HepG2 (cell line): ENCODE data around the gene NFATC4. TPM values are rescaled to one million over a fixed set of nuclear protein-coding genes. Genes with fewer than 3 reads are reported as not detected.
A peak's percentile ranks its signal among the peaks of the same experiment; 100 is the strongest.

Experiments
- ATAC-seq: fragments of 200-7000 bp; cut with Tn5 transposase; 3 replicates; pipeline ENCODE4 v1.9.1; 2020; ENCODE audit warnings: mild to moderate bottlenecking, moderate library complexity
- BruUV-seq: library from RNA; stranded (reverse); fragments of 400-500 nt; replicated peaks from 2 replicates; lab custom pipeline; 2021; lab: Mats Ljungman, UMichigan
- CTCF ChIA-PET: fragments of 300-600 bp; formaldehyde crosslinking; extraction: SDS; loops from one replicate; lab custom pipeline; 2021; ENCODE audit warnings: low total read pairs, inconsistent platforms, low intra/inter-chr PET ratio; lab: Yijun Ruan, JAX
- POLR2A ChIA-PET: fragments of 350-600 bp; sonication (Branson Sonifier 250); formaldehyde crosslinking; loops from one replicate; lab custom pipeline; 2020; ENCODE audit warnings: antibody characterized with exemption, inconsistent platforms; lab: Yijun Ruan, JAX
- DNase-seq: peaks from one replicate; pipeline ENCODE4 v3.0.0-alpha.2; 2015; ENCODE audit warnings: low spot score
- FAIRE-seq: peaks from 3 replicates; lab custom pipeline; 2011; peaks lifted over from hg19 to GRCh38; lab: Jason Lieb, UNC
- H2AFZ ChIP-seq: one replicate; pipeline ENCODE4 v1.6.1; 2011; ENCODE audit warnings: low read length, inconsistent platforms
- H3K27ac ChIP-seq: fragments of 300-600 bp; 3 replicates; pipeline ENCODE4 v1.8.0; 2011; ENCODE audit warnings: mixed run types, mild to moderate bottlenecking, mixed read lengths, low read length, inconsistent platforms; ENCODE audit not compliant: insufficient read depth; ENCODE audit errors: extremely low read length
- H3K27me3 ChIP-seq, 2 experiments: fragments of 200-600 bp in 1 of 2; 2 replicates in 1 of 2; 3 replicates in 1 of 2; pipeline versions ENCODE4 v1.6.0 to v1.8.0; 2011; ENCODE audit warnings: low read length in 2 of 2, mild to moderate bottlenecking in 2 of 2, moderate library complexity in 2 of 2, inconsistent platforms in 1 of 2; ENCODE audit not compliant: insufficient read depth in 2 of 2, control insufficient read depth in 1 of 2
- H3K36me3 ChIP-seq, 2 experiments: fragments of 200-600 bp in 1 of 2; replicated peaks in 1 of 2; 2 replicates in 1 of 2; 3 replicates in 1 of 2; pipeline versions ENCODE4 v1.5.1 to v1.8.0; 2011; ENCODE audit warnings: low read length in 2 of 2, inconsistent platforms in 1 of 2; ENCODE audit not compliant: insufficient read depth in 2 of 2, control insufficient read depth in 1 of 2
- H3K4me1 ChIP-seq: 2 replicates; pipeline ENCODE4 v1.5.1; 2012; ENCODE audit warnings: low read length, inconsistent platforms; ENCODE audit not compliant: insufficient read depth
- H3K4me2 ChIP-seq: 2 replicates; pipeline ENCODE4 v1.6.0; 2011; ENCODE audit warnings: low read depth, low read length, inconsistent platforms
- H3K4me3 ChIP-seq, 3 experiments: fragments of 200-600 bp in 1 of 3; sonication (generic), shearing (Covaris generic) in 1 of 3; replicated peaks in 1 of 3; 2 replicates each; pipeline ENCODE4 v1.5.1; 2011 to 2016; ENCODE audit warnings: low read length in 3 of 3, inconsistent platforms in 2 of 3, low read depth in 2 of 3, mild to moderate bottlenecking in 2 of 3, control low read depth in 1 of 3, mixed read lengths in 1 of 3; ENCODE audit not compliant: insufficient read depth in 1 of 3
- H3K79me2 ChIP-seq: one replicate; pipeline ENCODE4 v1.6.1; 2011; ENCODE audit warnings: low read length, inconsistent platforms; ENCODE audit not compliant: insufficient read depth
- H3K9ac ChIP-seq: 2 replicates; pipeline ENCODE4 v1.6.0; 2011; ENCODE audit warnings: mild to moderate bottlenecking, low read depth, low read length, inconsistent platforms; ENCODE audit not compliant: insufficient read depth
- H3K9me3 ChIP-seq: 2 replicates; pipeline ENCODE4 v1.5.1; 2012; ENCODE audit warnings: mild to moderate bottlenecking, low read length
- H4K20me1 ChIP-seq: 2 replicates; pipeline ENCODE4 v1.6.0; 2011; ENCODE audit warnings: inconsistent platforms, mild to moderate bottlenecking, low read length, moderate library complexity; ENCODE audit not compliant: insufficient read depth
- BCL6 ChIP-seq: IDR thresholded peaks from 2 replicates; pipeline ENCODE4 v1.6.1; 2016; ENCODE audit warnings: missing genetic modification reagents, missing compliant biosample characterization
- CERS6 ChIP-seq: sonication (generic); formaldehyde crosslinking; IDR thresholded peaks from 2 replicates; pipeline ENCODE4 v1.5.0; 2020; ENCODE audit warnings: missing genetic modification reagents
- MTA1 ChIP-seq: sonication (generic); formaldehyde crosslinking; IDR thresholded peaks from 2 replicates; pipeline ENCODE4 v1.4.0; 2020; ENCODE audit warnings: missing genetic modification reagents, mild to moderate bottlenecking, borderline replicate concordance
- SP140L ChIP-seq: sonication (generic); formaldehyde crosslinking; IDR thresholded peaks from 2 replicates; pipeline ENCODE4 v1.4.0; 2020; ENCODE audit warnings: missing genetic modification reagents, borderline replicate concordance
- STAG1 ChIP-seq: sonication (generic); formaldehyde crosslinking; IDR thresholded peaks from 2 replicates; pipeline ENCODE4 v1.4.0; 2020; ENCODE audit warnings: missing genetic modification reagents
- ZC3H13 ChIP-seq: sonication (generic); formaldehyde crosslinking; IDR thresholded peaks from 2 replicates; pipeline ENCODE4 v1.8.1; 2023; ENCODE audit warnings: mild to moderate bottlenecking, missing genetic modification reagents, moderate library complexity
- ZNF225 ChIP-seq: sonication (generic); formaldehyde crosslinking; IDR thresholded peaks from 2 replicates; pipeline ENCODE4 v1.4.0; 2020; ENCODE audit warnings: mild to moderate bottlenecking, missing genetic modification reagents
- ZNF263 ChIP-seq: sonication (generic); formaldehyde crosslinking; IDR thresholded peaks from 2 replicates; pipeline ENCODE4 v1.4.0; 2020; ENCODE audit warnings: missing genetic modification reagents
- ZNF780A ChIP-seq: sonication (generic); formaldehyde crosslinking; IDR thresholded peaks from 2 replicates; pipeline ENCODE4 v1.8.0; 2022; ENCODE audit warnings: mild to moderate bottlenecking, missing genetic modification reagents, moderate library complexity
- ZNF883 ChIP-seq: sonication (generic); formaldehyde crosslinking; IDR thresholded peaks from 2 replicates; pipeline ENCODE4 v1.5.1; 2020; ENCODE audit warnings: mild to moderate bottlenecking, missing genetic modification reagents; ENCODE audit errors: not compliant biosample characterization
- ZXDC ChIP-seq: sonication (generic); formaldehyde crosslinking; IDR thresholded peaks from 2 replicates; pipeline ENCODE4 v1.5.0; 2020; ENCODE audit warnings: mild to moderate bottlenecking, missing genetic modification reagents
- WGBS: methylation state at CpG from one replicate; pipeline ENCODE4 v1.1.6; 2017; ENCODE audit warnings: low lambda C conversion rate; 5-methylcytosine and 5-hydroxymethylcytosine counted together
- in situ Hi-C: cut with HindIII; loops from 2 replicates; pipeline ENCODE4 v1.10.0; 2017; ENCODE audit warnings: low pct_unique_long_range_greater_than_20kb; ENCODE audit not compliant: extremely low pct_ligation_motif_present
- intact Hi-C: fragments of 100-400 bp; cut with micrococcal nuclease; formaldehyde crosslinking; loops from one replicate; pipeline ENCODE4 v1.10.0; 2022; ENCODE audit not compliant: unreplicated experiment
- polyA plus RNA-seq, 8 experiments: library from polyadenylated mRNA; depleted of rRNA in 3 of 8; stranded (reverse) in 7 of 8; unstranded in 1 of 8; fragments of >200 nt; fragmentation: Illumina TruSeq in 4 of 8; extraction: Trizol in 4 of 8; gene quantifications; 2 replicates each; pipeline versions ENCODE4 v1.2.1 to v1.2.3, GENCODE V29; 2011 to 2016; ENCODE audit warnings: low read depth in 4 of 8, missing spikeins in 1 of 8, mixed read lengths in 1 of 8; ENCODE audit not compliant: insufficient read depth in 1 of 8
- total RNA-seq, 5 experiments: library from RNA; depleted of rRNA; stranded (reverse); fragments of >200 nt; fragmentation: Illumina TruSeq; extraction: Trizol; gene quantifications; 2 replicates each; pipeline ENCODE4 v1.2.3, GENCODE V29; 2016; ENCODE audit warnings: low read depth in 1 of 5
- TF ChIP-seq, protein P1 (sequence below): sonication (generic); formaldehyde crosslinking; IDR thresholded peaks from 2 replicates; pipeline ENCODE4 v1.5.1; 2020; ENCODE audit warnings: mild to moderate bottlenecking, missing genetic modification reagents, moderate library complexity
- TF ChIP-seq, protein P2 (sequence below): sonication (generic); formaldehyde crosslinking; IDR thresholded peaks from 2 replicates; pipeline ENCODE4 v1.5.0; 2020; ENCODE audit warnings: mild to moderate bottlenecking, missing genetic modification reagents, moderate library complexity

NFATC4 gene
- total and polyA plus RNA-seq, 2 of the 13 experiments (the other 11 are each of a cell fraction or from before 2014, with no cell fraction given): 0.04 to 0.15 TPM

- Histone ChIP-seq H3K27ac (no peak overlapping the region), H3K9me3 (no peaks in the 10 kb centered on the region), H3K9ac (no peak overlapping the region), H3K4me1 (peaks cover 9% of the 10 kb centered on the region), H3K4me2 (no peak overlapping the region), H3K36me3 (no peaks in the 10 kb centered on the region), H2AFZ (no peak overlapping the region), H4K20me1 (no peaks in the 10 kb centered on the region), H3K27me3 (peaks cover 25 to 76% of the 10 kb centered on the region in 2 experiments), H3K4me3 (no peak overlapping the region), H3K79me2 (no peaks in the 10 kb centered on the region)
- POLR2A ChIA-PET: interaction anchor here (0.8 to 1.3 kb wide), 3 partner anchors 24 to 108 kb away, joined by 3 to 5 read pairs (median 4); partner anchors contain the start of genes DHRS1, NOP9 and TINF2
- in situ Hi-C loops: no loop called here
- peak; percentile 21 for ATAC-seq
- 24% methylated on average over 6 of the region's 6 CpGs for WGBS
- no peak for DNase-seq
- no peak for FAIRE-seq
- intact Hi-C loops: no loop called here
- CTCF ChIA-PET: no interaction called here
- no TSS peak for BruUV-seq
- no peak for TF ChIP-seq ZC3H13
- peak; percentile 51 for TF ChIP-seq ZNF883 (CRISPR knock-in tag)
- 0 out of 2 replicates have a peak, but pooled peaks have one; percentile 7 for TF ChIP-seq STAG1 (CRISPR knock-in tag)
- peak; percentile 13; the same call in 1 of the 2 replicates for TF ChIP-seq CERS6 (CRISPR knock-in tag)
- TF ChIP-seq ZNF263 (CRISPR knock-in tag): peak; percentile 39; the same call in 1 of the 2 replicates
- TF ChIP-seq ZXDC: no peak
- TF ChIP-seq, protein P1, sequence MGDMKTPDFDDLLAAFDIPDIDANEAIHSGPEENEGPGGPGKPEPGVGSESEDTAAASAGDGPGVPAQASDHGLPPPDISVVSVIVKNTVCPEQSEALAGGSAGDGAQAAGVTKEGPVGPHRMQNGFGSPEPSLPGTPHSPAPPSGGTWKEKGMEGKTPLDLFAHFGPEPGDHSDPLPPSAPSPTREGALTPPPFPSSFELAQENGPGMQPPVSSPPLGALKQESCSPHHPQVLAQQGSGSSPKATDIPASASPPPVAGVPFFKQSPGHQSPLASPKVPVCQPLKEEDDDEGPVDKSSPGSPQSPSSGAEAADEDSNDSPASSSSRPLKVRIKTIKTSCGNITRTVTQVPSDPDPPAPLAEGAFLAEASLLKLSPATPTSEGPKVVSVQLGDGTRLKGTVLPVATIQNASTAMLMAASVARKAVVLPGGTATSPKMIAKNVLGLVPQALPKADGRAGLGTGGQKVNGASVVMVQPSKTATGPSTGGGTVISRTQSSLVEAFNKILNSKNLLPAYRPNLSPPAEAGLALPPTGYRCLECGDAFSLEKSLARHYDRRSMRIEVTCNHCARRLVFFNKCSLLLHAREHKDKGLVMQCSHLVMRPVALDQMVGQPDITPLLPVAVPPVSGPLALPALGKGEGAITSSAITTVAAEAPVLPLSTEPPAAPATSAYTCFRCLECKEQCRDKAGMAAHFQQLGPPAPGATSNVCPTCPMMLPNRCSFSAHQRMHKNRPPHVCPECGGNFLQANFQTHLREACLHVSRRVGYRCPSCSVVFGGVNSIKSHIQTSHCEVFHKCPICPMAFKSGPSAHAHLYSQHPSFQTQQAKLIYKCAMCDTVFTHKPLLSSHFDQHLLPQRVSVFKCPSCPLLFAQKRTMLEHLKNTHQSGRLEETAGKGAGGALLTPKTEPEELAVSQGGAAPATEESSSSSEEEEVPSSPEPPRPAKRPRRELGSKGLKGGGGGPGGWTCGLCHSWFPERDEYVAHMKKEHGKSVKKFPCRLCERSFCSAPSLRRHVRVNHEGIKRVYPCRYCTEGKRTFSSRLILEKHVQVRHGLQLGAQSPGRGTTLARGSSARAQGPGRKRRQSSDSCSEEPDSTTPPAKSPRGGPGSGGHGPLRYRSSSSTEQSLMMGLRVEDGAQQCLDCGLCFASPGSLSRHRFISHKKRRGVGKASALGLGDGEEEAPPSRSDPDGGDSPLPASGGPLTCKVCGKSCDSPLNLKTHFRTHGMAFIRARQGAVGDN: peak; percentile 30; the same call in 1 of the 2 replicates
- TF ChIP-seq ZNF780A: no peak
- peak; percentile 14; the same call in 1 of the 2 replicates for TF ChIP-seq MTA1 (CRISPR knock-in tag)
- 0 out of 2 replicates have a peak, but pooled peaks have one; percentile 44 for TF ChIP-seq ZNF225 (CRISPR knock-in tag)
- TF ChIP-seq, protein P2, sequence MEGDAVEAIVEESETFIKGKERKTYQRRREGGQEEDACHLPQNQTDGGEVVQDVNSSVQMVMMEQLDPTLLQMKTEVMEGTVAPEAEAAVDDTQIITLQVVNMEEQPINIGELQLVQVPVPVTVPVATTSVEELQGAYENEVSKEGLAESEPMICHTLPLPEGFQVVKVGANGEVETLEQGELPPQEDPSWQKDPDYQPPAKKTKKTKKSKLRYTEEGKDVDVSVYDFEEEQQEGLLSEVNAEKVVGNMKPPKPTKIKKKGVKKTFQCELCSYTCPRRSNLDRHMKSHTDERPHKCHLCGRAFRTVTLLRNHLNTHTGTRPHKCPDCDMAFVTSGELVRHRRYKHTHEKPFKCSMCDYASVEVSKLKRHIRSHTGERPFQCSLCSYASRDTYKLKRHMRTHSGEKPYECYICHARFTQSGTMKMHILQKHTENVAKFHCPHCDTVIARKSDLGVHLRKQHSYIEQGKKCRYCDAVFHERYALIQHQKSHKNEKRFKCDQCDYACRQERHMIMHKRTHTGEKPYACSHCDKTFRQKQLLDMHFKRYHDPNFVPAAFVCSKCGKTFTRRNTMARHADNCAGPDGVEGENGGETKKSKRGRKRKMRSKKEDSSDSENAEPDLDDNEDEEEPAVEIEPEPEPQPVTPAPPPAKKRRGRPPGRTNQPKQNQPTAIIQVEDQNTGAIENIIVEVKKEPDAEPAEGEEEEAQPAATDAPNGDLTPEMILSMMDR (CRISPR knock-in tag): peak; percentile 52
- no peak for TF ChIP-seq BCL6 (CRISPR knock-in tag)
- TF ChIP-seq SP140L (CRISPR knock-in tag): no peak
These were observed 44.0 kb upstream of the NFATC4 start for GRCh38 chr14:24324024-24324423.
